ENCODE data around the gene CABLES2.

CABLES2 gene

DNA sequence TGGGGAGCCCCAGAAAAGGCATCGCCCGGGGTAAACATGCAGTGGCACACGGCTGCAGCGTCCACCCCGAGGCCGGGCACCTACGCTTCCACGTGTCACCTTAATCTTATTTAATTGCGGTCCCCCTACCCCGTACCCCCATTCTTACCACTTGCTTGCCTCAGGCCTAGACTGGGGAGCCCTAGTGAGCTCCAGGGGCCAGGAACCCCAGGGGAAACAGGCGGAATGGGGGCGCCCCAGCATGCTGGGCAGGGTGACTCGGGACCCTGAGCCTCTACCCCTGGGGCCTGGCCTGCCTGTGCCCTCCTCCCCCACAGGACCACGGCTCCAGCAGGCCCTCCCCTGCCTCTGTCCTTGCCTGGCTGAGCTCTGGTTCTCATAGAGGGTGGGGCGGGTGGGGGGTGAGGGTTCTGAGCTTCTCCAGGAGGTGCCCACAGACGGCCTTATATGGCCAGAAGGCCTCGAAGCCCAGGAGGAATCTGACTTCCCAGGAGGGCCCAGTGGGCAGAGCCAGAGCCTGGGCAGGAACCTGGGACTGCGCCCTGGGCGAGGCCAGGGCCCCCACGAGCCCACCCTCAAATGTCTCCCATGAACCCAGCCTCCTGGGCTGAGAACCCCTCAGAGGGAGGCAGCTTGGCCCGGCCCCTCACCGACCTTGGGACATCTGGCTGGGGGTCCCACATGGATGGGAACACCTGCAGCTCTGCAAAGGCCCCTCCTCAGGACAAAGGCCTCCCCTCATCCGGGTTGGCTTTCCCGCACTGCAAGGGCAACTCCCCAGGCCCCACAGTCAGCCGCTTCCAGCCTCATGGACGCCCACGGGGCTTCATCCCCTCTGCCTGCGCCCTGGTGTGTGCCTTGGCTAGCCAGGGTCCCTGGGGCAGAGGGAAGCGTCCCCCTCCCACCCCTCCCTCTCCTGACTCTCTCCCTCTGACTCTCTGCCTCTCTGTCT, 34.8 kb downstream of the CABLES2 start:
- DNase-seq (ENCODE audit: low read depth in 2 of 2), result no peak

DNA sequence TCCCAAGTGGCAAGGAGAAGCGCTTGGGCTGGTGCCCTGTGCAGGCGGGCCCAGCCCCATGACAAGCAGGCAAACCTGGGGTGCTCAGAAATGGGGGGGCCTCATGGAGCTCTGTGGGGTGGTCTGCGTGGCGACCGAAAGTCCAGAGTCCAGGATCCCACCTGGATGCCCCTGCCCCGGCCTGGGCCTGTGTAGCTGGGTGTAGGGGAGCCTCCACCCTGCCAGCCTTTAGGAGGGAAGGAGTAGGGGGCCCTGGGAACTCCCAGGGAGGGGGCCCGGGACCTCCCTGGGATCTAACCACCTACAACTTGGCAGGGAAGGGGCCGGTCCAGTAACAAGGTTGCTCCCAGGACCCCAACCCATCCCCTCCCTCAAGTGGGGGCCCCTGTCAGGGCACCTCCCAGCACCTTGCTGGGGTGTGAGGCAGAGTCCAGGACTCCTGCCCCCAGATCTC, 35.5 kb downstream of the CABLES2 start:
- no peak for DNase-seq (ENCODE audit: low read depth in 2 of 2)

DNA sequence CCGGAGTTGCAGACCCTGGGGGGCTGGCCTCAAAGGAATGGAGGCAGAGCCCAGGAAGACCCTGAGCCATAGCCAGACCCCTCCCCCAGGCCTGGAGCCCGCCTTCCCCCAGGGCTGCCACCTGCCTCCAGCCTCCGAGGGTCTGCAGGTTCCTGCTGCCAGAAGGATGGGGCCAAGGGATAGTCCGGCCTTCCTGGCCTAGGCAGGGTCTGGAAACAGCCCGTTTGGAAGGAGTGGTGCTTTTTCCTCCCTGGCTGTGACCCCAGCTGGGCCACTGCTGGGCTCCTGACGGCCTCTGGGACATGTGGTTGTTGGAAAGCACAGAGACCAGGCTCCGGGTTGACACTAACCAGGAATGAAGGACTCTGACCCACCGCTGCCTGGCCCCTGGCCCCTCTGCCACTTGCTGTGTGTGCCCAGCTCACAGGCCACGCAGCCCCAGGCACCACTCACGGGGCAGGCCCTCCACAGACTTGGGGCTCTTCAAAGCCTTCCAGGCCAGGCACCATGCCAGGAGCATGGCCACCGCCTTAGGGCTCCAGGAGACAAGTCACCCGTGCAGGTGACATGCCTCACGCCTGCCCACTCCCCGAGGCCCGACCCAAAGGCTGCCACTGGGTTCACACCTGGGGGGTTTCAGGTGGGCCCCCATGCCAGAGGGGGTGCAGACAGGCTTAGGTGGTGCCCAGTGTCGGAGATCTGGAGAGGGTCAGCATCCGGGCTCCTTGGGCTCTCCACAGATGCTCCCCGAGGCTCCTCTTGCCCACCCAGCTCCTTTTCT, 36.1 kb downstream of the CABLES2 start:
- DNase-seq (ENCODE audit: low read depth in 2 of 2), result no peak

DNA sequence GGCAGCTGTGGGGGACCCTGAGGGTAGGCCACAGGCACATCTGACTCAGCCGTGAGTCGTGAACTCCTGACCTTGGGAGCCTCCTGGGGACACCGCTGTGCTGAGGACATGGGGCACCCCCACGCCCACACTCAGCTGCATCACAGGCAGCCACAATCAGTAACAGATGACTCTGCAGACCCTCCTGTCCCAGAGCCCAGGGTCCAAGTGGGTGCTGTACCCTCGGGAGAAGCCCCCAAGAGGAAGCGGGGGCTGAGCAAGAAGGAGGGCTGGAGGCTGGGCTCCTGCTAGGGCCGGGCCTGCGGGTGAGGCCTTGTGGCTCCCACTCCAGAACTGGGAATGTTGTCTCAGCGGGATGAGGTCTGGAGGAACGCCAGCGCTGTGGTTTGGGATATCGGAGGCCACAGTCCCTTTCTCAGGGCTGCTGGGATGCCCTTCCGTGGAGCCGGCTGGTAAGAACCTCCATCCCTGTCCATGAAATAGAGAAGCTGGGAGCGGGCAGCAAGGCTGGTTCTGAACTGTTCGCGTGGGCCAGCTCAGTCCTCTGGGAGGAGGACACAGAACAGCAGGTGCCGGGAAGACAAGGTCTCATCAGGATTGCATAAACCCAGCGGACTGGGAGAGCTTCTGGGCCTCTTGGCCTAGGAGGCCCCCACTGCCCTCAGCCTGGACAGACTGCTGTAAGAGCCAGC, 36.8 kb downstream of the CABLES2 start:
- no peak for DNase-seq (ENCODE audit: low read depth in 2 of 2)

DNA sequence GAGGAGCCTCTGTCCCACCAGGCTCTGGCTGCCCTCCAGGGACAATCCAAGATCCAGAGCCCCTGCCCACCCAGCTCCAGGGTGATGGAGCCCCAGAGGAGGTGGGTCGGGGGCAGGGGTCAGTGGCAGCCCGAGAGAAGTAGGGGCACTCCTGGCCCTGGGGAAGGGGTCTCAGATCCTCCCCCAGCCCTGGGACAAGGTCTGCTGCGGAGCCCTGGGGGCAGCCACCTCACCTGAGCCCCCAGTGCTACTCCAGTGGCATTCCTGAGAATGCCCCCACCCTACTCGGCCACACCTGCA, 37.3 kb downstream of the CABLES2 start:
- DNase-seq (ENCODE audit: low read depth in 2 of 2), result no peak

DNA sequence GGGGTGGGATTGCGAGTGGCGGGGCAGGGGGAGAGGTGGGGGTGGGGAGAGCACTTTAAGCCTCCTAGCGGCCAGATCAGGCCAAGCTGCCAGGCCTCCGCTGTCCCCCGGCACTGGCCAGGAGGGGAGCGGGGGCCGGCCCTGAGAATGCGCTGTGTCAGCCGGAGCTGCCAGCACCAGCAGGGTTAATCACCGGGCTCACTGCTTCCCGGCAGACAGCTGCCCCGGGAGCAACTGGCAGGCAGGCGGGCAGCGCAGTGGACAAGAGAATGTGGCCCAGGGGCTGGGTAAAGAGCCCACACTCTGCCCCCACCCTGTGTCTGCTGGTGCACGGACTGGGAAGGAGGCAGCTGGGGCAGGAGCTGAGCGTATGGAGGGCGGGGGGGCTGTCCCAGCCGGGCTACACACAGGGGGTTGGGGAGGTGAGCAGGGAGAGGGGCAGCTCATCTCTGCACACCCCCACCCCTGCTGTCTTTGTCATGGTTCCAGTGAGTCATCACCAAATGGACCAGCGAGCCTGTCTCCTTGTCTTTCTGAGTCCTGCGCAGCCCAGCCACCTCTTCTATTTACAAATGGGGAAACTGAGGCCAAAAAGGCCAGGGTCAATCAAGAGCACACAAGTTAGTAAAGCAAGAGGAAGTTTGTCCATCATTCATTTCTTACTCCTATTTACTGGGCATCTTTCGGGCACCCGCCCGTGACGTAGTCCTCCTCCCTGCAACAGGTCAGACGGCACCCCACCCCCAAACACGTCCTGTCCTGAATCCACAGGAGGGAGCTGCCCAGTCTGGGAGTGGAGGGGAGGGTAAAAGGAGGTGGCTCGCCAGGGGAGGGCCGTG, 37.9 kb downstream of the CABLES2 start:
- no peak for DNase-seq (ENCODE audit: low read depth in 2 of 2)

DNA sequence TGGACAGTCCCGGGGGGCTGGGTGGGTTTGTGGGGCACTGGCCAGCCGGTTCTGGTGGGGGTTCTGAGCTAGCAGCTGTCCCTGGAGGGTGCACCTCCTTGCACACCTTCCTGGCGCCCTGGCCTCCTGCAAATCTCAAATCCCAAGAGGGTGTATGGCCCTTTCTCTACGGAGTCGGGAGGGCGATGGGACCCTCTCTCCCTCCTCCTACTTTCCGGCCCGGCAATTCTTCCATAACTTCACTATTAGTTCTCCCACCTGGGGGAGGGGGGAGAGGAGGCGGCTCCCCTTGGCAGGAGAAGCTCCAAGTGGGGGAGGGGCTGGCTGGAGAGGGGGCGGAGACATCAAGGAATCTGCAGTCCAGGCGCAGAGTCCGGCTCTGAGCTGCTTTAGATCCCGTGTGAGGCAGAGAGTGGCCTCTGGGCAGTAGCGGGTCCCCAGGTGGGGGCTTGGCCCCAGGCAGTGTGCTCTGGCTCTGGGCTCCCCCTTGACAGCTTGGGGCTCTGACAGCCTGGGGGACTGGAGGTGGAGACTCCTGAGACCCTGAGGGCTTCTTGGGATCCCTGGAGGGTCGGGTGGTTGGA, 38.6 kb downstream of the CABLES2 start:
- DNase-seq (ENCODE audit: low read depth in 2 of 2), result no peak

DNA sequence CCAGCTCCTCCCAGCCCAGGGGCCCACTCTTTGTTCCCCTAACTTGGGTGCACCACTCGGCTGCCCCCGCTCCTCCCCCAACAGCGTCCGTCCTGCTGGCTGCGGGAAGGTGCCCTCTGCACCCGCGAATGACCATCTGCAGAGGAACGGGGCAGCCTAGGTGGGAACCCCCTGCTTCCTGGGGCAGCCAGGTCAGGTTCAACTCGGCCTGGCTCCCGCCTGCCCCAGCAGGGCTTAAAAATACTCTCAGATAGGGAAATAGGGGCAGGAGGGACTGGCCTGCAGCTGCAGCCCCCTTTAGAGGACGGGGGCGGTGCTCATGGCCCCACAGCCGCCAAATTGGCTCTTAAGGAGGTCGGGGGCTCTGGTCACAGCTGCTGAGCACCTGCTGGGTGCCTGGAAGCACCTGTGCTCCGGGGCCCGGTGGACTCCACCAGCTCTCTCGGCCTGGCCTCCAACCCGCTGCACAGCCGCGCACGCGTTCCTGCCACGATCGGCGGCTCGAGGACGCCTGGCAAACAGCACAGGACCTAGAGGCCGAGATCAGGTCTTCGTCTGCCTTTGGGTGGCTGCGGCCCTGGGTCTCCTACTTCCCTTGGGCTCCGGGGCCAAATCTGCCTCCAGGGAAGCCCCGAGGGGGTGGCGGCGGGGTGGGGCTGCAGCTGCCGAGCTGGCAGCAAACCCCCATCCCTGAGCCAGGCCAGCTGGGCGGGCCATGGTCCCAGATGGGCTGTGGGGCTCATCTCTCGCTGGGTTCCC, 39.3 kb downstream of the CABLES2 start:
- no peak for DNase-seq (ENCODE audit: low read depth in 2 of 2)

DNA sequence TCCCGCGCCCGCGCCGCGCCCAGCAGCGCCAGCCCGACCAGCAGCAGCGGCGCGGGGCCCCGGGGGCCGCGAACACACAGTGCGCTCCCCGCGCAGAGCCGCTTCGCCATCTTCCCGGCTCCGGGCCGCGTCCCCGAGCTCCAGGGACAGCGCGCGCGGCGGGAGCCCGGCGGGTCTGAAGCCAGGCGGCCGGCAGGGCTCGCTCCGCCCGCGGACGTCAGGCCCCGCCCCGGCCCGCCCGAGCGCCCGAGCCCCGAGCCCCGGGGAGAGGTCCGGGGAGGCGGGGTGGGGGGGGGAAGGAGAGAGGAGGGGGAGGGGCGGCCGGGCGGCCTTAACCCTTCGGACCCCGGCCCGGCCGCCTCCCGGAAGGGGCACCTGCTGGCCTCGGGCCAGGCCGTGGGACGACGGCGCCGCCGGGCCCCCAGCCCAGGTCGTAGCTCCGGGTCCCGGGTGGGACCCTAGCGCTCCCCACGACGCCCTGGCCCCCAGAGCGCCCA, 39.9 kb downstream of the CABLES2 start, which contains the start of gene LAMA5:
LAMA5 (minus strand) TSS at position 177 of the 497 bp plus-strand sequence; CDS start at position 110, 67 bp downstream.
- DNase-seq (ENCODE audit: low read depth in 2 of 2), result no peak

DNA sequence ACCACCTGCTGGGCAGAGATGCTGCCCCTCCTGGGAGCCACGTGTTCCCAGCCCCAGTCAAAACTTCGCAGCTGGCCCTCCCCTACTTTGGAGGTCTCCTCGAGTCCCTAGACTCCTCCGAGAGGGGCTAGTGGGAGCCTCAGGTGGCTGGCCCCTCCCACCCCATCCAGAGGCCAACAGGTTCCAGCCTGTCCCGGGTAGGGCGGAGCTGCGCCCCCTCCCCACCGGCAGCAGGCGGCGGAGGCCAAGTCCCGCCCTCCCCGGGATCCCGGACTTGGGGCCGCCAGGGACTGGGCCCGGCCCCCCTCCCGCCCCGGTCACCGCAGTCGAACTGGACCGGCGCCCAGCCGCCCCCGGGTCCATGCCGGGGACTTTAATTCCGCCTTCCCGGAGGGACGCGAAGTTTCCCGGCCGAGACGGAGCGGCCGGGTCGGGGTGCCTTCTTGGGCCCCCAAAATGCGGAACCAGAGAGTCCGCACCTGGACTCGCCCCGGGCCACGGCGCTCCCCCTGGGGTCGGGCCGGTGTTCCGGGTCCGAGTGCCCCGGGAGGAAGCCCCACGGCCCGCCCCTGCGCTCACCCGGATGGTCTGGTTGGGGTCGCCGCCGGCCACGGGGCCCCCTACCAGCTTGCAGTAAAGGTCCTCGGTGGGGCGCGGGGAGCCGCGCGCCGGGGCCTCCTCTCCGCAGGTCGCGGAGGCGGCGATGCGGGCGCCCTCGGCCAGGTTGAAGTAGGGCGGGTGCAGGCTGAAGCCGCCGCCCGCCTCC, 40.5 kb downstream of the CABLES2 start:
- no peak for DNase-seq (ENCODE audit: low read depth in 2 of 2)

DNA sequence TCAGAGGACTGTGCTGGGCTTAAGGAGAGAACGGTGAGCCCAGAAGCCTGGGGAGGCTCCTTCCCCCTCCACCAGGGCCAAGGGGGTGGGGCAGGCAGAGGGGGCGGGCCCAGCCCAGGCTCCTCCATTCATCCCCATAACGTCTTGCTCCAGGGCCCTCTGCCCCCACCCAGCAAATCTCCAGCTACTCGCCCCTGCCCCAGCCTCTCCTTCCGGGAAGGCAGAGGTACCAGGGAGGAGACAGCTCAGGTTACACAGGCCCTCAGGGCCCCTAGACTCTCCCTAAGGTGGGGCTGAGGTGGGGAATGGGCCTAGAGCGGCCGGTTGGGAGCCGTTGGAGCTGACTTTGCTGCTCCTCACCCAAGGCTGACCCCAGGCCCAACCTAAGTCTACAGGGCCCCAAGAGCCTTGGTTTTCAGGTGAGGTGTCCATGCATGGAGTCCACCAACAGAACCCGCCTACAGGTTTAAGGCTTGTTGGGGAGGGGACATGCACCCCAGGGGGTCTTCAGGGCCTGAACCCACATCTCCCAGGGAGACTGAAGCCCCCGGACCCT, 41.2 kb downstream of the CABLES2 start:
- no peak for DNase-seq (ENCODE audit: low read depth in 2 of 2)

DNA sequence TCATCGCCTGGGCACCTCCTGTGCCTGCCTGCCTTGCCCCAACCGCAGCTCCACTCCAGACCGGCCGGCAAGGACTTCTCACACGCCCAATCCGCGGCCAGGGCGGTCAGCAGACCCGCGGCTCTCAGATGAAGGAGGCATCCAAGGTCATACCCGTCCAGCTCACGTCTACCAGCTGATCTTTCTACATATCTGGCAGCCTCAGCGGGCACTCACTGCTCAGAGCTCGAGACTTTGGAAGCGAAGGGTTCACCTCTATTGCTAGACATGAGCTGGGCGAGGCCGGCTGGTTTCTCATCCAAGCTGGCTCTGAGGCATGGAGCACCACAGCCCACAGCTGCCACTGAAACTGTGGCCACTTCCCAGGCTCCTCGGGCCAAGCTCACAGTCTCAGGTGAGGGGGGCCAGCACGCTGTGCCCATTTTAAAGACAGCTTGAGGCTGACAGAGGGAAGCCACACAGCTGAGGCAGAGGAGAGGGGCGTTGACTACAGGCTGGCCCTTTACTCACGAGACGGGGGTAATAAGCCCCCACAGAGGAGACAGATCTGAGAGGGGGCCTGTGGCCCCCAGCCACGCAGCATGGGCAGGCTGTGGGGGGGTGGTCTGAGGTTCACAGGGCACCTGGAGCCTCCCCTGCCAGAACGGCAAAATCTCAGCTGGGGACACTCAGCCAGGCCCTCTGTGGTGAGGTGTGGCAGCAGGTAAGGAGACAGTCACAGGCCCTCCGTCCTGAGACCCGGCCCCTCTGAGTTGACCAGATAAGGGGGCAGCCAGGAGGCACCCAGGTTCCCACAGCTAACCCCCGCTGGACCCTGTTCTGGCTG, 42.0 kb downstream of the CABLES2 start:
- no peak for DNase-seq (ENCODE audit: low read depth in 2 of 2)

DNA sequence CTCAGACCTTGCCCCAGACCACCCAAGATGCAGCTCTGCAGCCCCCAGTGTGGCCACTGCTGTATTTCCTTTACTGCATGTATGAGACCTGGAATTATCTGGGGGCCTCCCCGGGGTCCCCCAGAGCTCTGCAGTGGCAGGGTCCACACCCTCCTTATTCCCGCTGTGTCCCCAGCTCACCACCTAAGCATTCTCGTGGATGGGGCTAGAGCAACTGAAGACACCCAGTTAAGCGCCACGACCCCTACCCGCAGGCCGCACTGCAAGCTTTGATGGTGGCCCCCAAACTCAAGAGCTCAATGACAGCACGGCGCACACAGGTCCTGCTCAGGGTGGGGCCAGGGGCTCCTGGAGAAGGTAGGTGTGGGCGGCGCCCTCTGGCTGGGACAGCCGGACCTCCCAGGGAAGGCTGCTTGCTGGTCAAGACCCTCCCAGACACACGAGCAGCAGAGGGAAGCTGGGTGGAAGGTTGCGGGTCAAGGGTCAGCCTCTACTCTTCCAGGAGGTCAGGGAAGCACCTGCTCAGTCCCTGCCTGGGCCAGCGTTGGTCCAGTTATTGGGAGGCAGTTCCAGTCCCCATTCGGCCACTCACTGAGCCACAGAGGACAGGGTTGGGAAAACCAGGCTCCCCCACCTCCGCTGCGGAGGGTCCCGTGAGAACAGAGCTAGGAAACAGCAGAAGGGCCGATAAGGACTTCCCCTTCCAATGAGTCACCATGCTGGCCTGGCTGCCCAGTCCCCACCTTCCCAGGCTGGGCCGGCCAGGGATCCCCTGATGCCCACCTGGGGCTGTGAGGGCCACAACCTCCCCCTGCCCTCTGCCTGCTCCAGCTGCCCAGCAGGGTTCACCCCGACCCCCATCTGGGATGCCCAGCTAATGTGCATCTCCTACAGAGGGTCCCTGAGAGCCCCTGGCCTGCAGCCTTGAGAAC, 42.9 kb downstream of the CABLES2 start:
- DNase-seq (ENCODE audit: low read depth in 2 of 2), result no peak

DNA sequence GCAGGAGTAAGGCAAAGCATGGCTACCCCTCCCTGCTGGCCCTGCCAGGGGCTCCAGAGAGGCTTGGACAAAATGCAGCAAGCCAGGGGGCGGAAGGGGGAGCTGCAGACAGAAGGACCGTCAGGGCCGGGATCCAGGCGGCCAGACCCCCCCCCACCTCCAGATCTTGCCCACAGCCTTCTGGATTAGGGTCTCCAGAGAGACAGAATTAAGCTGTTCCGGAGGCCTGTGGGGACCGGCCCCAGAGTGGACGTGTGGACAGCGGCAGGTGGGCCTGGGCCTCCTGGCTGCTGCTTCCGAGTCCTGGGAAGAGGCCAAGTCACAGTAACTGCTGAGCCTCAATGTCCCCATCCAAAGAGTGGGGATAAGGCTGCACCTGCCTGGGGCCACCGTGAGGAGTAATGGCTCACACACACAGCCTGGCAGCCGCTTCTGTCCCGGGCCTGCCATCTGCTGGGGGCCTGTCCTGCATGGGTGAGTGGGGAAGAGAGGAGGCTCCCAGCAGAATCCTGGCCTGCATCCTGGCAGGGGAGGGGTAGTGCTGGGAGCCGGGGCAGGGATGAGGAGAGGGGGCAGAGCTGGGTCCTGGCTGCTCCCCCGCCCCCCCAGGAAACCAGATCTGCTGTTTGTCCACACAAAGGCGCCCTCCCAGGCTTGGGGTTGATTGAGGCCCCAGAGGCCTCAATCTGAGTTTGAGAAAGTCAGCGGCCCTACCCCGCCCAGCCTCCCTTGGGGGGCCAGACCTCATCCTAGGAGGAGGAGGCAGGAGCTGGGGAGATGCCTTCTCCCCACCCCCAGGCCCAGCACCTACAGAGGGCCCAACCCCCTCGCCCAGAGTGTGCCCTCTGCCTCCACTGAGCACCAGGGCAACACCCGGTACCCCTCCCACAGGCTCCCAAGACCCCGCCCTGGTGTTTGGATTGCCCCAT, 43.8 kb downstream of the CABLES2 start:
- DNase-seq (ENCODE audit: low read depth in 2 of 2), result no peak

DNA sequence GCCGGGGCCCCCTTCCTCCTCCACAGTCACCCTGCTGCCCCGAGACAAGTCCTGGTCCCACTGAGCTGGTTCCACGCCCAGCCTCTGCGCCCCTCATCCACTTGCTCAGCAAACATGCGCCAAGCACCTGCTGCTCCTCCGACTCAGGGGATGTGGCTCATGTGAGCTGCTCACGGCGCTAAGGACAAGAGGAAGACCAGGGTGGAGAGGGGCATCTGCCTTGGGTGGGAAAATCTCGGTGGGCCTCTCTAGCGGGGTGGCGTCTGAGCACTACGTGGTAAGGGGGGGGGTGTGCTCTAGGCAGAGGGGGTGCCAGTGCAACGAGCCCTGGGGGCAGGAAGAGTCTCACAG, 44.5 kb downstream of the CABLES2 start:
- DNase-seq (ENCODE audit: low read depth in 2 of 2), result no peak
